CD14-positive monocyte (primary cell): ENCODE measurements around the gene AMPH. TPM values are rescaled to one million over a fixed set of nuclear protein-coding genes. Genes with fewer than 3 reads are reported as not detected.

Source experiments
- DNase-seq, 3 donors: peaks; one replicate each; pipeline ENCODE4 v3.0.0-alpha.2; 2011 to 2022
- H2AFZ ChIP-seq: 2 replicates; pipeline ENCODE4 v1.6.0; 2012; ENCODE audit warnings: mild to moderate bottlenecking, low read depth, low read length, inconsistent platforms; ENCODE audit not compliant: insufficient read depth, poor library complexity, severe bottlenecking
- H3K27ac ChIP-seq, 2 donors: 1 replicate in 1 of 2; 2 replicates in 1 of 2; pipeline ENCODE4 v1.5.1; 2012 to 2013; ENCODE audit warnings: low read length in 2 of 2, control low read depth in 1 of 2, inconsistent platforms in 1 of 2, low read depth in 1 of 2, mild to moderate bottlenecking in 1 of 2
- H3K27me3 ChIP-seq, 2 donors: one replicate each; pipeline versions ENCODE4 v1.6.0 to v1.6.1; 2011 to 2013; ENCODE audit warnings: low read length in 2 of 2; ENCODE audit not compliant: control insufficient read depth in 2 of 2, insufficient read depth in 2 of 2
- H3K36me3 ChIP-seq, 2 donors: replicated peaks in 1 of 2; 1 replicate in 1 of 2; 2 replicates in 1 of 2; pipeline versions ENCODE4 v1.5.1 to v1.6.1; 2012 to 2013; ENCODE audit warnings: low read length in 2 of 2, control low read depth in 1 of 2, inconsistent platforms in 1 of 2, mild to moderate bottlenecking in 1 of 2; ENCODE audit not compliant: insufficient read depth in 2 of 2, control insufficient read depth in 1 of 2
- H3K4me1 ChIP-seq, 2 donors: 1 replicate in 1 of 2; 2 replicates in 1 of 2; pipeline versions ENCODE4 v1.5.1 to v1.6.1; 2012 to 2013; ENCODE audit warnings: low read length in 2 of 2, control low read depth in 1 of 2, inconsistent platforms in 1 of 2, mild to moderate bottlenecking in 1 of 2, moderate library complexity in 1 of 2; ENCODE audit not compliant: insufficient read depth in 2 of 2, control insufficient read depth in 1 of 2
- H3K4me2 ChIP-seq: replicated peaks from 2 replicates; pipeline ENCODE3; 2012; ENCODE audit warnings: low read length, moderate library complexity, mild to moderate bottlenecking; ENCODE audit not compliant: poor library complexity, severe bottlenecking; ENCODE audit errors: extremely low read depth
- H3K4me3 ChIP-seq, 3 experiments: fragments of 200-600 bp in 1 of 3; sonication (generic) in 1 of 3; replicated peaks in 1 of 3; 1 replicate in 2 of 3; 2 replicates in 1 of 3; pipeline ENCODE4 v1.5.1; 2011 to 2013; ENCODE audit warnings: low read length in 3 of 3, mild to moderate bottlenecking in 3 of 3, control low read depth in 2 of 3, low read depth in 2 of 3, inconsistent platforms in 1 of 3, moderate library complexity in 1 of 3
- H3K79me2 ChIP-seq: 2 replicates; pipeline ENCODE4 v1.6.0; 2012; ENCODE audit warnings: mild to moderate bottlenecking, control low read depth, inconsistent platforms, low read length, moderate library complexity; ENCODE audit not compliant: insufficient read depth
- H3K9ac ChIP-seq: 2 replicates; pipeline ENCODE4 v1.6.0; 2017; ENCODE audit warnings: low read length, mild to moderate bottlenecking; ENCODE audit not compliant: insufficient read depth, poor library complexity, severe bottlenecking
- H3K9me3 ChIP-seq, 2 donors: replicated peaks in 1 of 2; 1 replicate in 1 of 2; 2 replicates in 1 of 2; pipeline versions ENCODE4 v1.5.1 to v1.6.1; 2012 to 2013; ENCODE audit warnings: low read length in 2 of 2, control low read depth in 1 of 2; ENCODE audit not compliant: control insufficient read depth in 1 of 2, insufficient read depth in 1 of 2
- H4K20me1 ChIP-seq: 2 replicates; pipeline ENCODE4 v1.6.0; 2012; ENCODE audit warnings: mild to moderate bottlenecking, low read length, control low read depth, moderate library complexity; ENCODE audit not compliant: insufficient read depth
- H3K27ac Mint-ChIP-seq, 7 donors: one replicate each; pipeline ENCODE4 v1.8.0; 2020; ENCODE audit warnings: mild to moderate bottlenecking in 7 of 7, mixed read lengths in 7 of 7, moderate library complexity in 6 of 7, inconsistent platforms in 2 of 7
- H3K27me3 Mint-ChIP-seq, 3 donors: one replicate each; pipeline ENCODE4 v1.8.0; 2021 to 2022; ENCODE audit warnings: low read depth in 3 of 3, mild to moderate bottlenecking in 3 of 3, mixed read lengths in 3 of 3, moderate library complexity in 3 of 3, inconsistent platforms in 1 of 3
- H3K36me3 Mint-ChIP-seq, 2 donors: one replicate each; pipeline ENCODE4 v1.8.0; 2020; ENCODE audit warnings: mixed read lengths in 2 of 2, inconsistent platforms in 1 of 2, mild to moderate bottlenecking in 1 of 2
- H3K4me1 Mint-ChIP-seq: one replicate; pipeline ENCODE4 v1.8.0; 2020; ENCODE audit warnings: mild to moderate bottlenecking, mixed read lengths
- H3K4me3 Mint-ChIP-seq, 2 donors: one replicate each; pipeline ENCODE4 v1.8.0; 2020; ENCODE audit warnings: mild to moderate bottlenecking in 2 of 2, mixed read lengths in 2 of 2, moderate library complexity in 1 of 2
- H3K9me3 Mint-ChIP-seq, 7 donors: one replicate each; pipeline ENCODE4 v1.8.0; 2020 to 2022; ENCODE audit warnings: mixed read lengths in 7 of 7, mild to moderate bottlenecking in 6 of 7, moderate library complexity in 6 of 7, inconsistent platforms in 2 of 7
- WGBS: methylation state at CpG from one replicate; pipeline ENCODE4 v1.1.5; 2013; ENCODE audit warnings: missing lambda C conversion rate; ENCODE audit not compliant: insufficient coverage; 5-methylcytosine and 5-hydroxymethylcytosine counted together
- intact Hi-C, 2 donors: fragments of 100-400 bp; cut with micrococcal nuclease; formaldehyde crosslinking; loops; one replicate each; pipeline versions ENCODE4 v1.15.0 to v1.15.1; 2023
- polyA plus RNA-seq, 3 donors: library from polyadenylated mRNA; depleted of rRNA in 1 of 3; unstranded in 2 of 3; stranded (reverse) in 1 of 3; fragments of 300-500 nt in 2 of 3; fragments of >200 nt in 1 of 3; fragmentation: Illumina TruSeq in 2 of 3; gene quantifications; 1 replicate in 2 of 3; 2 replicates in 1 of 3; pipeline ENCODE4 v1.2.3, GENCODE V29; 2012 to 2021
- TF ChIP-seq, protein P1 (sequence below): fragments of 200-600 bp; IDR thresholded peaks from one replicate; pipeline ENCODE4 v1.8.0; 2022; ENCODE audit warnings: antibody characterized with exemption, mild to moderate bottlenecking

AMPH gene
- polyA plus RNA-seq, 3 donors, result 0.61 to 0.96 (median 0.67) TPM

DNA sequence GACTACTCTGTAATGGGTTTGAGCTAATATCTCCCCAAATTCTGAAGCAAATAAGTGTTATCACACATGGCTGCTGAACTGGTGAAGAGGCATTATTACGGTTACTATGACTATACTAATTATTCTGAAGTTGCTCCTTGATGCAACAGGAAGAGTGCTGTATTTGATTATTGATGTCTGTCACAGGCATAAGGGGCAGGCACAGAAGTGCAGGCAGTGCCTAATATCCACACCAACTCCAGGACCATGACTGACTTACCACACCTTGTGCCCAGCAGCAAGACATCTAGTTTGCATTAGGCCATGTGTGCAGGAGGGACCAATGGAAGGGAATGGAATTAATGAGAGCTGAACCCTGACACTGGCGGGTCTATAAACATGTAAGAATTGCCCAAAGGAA is 62.7 kb downstream of the AMPH start:
- no CpG with 5 or more reads among the region's 2 CpGs for WGBS

DNA sequence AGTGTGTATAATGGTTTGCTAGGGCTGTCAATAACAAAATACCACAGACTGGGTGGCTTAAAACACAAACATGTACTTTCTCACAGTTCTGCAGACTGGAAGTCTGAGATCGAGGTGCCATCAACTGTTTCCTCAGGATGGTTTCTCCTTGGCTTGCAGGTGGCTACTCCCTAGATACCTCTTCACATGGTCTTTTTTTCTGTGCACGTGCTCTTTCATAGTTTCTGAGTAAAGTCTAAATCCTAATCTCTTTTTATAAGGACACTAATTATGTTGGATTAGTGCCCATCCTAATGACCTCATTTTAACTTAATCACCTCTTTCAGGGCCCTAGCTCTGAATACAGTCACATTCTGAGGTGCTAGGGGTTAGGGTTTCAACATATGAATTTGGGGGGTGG is 65.9 kb downstream of the AMPH start:
- Mint-ChIP-seq H3K27ac (no peak overlapping the region), H3K4me3 (no peak overlapping the region), H3K27me3 (peaks cover 0 to 5% (median 4%) of the 10 kb centered on the region in 3 donors), H3K4me1 (no peaks in the 10 kb centered on the region), H3K36me3 (no peaks in the 10 kb centered on the region), H3K9me3 (peaks cover 0 to 9% (median 6%) of the 10 kb centered on the region in 7 donors)
- no peak overlapping the region for H3K4me3 ChIP-seq
- no peak overlapping the region for H3K9ac ChIP-seq
- no peaks in the 10 kb centered on the region for H4K20me1 ChIP-seq
- H3K9me3 ChIP-seq, result no peaks in the 10 kb centered on the region
- no peaks in the 10 kb centered on the region for H3K27me3 ChIP-seq
- intact Hi-C loops, result no loop called here
- TF ChIP-seq, protein P1, sequence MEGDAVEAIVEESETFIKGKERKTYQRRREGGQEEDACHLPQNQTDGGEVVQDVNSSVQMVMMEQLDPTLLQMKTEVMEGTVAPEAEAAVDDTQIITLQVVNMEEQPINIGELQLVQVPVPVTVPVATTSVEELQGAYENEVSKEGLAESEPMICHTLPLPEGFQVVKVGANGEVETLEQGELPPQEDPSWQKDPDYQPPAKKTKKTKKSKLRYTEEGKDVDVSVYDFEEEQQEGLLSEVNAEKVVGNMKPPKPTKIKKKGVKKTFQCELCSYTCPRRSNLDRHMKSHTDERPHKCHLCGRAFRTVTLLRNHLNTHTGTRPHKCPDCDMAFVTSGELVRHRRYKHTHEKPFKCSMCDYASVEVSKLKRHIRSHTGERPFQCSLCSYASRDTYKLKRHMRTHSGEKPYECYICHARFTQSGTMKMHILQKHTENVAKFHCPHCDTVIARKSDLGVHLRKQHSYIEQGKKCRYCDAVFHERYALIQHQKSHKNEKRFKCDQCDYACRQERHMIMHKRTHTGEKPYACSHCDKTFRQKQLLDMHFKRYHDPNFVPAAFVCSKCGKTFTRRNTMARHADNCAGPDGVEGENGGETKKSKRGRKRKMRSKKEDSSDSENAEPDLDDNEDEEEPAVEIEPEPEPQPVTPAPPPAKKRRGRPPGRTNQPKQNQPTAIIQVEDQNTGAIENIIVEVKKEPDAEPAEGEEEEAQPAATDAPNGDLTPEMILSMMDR, result no peak
- no peaks in the 10 kb centered on the region for H3K36me3 ChIP-seq
- WGBS, result 83% methylated on average over 1 of the region's 2 CpGs
- H3K4me1 ChIP-seq, result no peaks in the 10 kb centered on the region
- no peak overlapping the region for H2AFZ ChIP-seq
- H3K79me2 ChIP-seq, result no peaks in the 10 kb centered on the region
- H3K27ac ChIP-seq, result no peak overlapping the region
- DNase-seq, result no peak
- no peak overlapping the region for H3K4me2 ChIP-seq

More for the DNA sequence above, 62.7 kb downstream of the AMPH start:
- peaks cover 0 to 10% (median 6%) of the 10 kb centered on the region in 7 donors for H3K9me3 Mint-ChIP-seq
- Histone ChIP-seq H3K9ac (no peak overlapping the region), H3K36me3 (no peaks in the 10 kb centered on the region), H3K9me3 (no peaks in the 10 kb centered on the region), H3K27ac (no peak overlapping the region), H3K4me3 (no peak overlapping the region), H2AFZ (no peak overlapping the region), H3K4me2 (no peak overlapping the region), H3K79me2 (no peaks in the 10 kb centered on the region), H4K20me1 (no peaks in the 10 kb centered on the region), H3K27me3 (no peaks in the 10 kb centered on the region), H3K4me1 (no peaks in the 10 kb centered on the region)
- TF ChIP-seq, protein P1, result no peak
- intact Hi-C loops, result no loop called here
- no peak for DNase-seq
- H3K27ac Mint-ChIP-seq, result no peak overlapping the region
- no peaks in the 10 kb centered on the region for H3K4me1 Mint-ChIP-seq
- no peak overlapping the region for H3K4me3 Mint-ChIP-seq
- H3K27me3 Mint-ChIP-seq, result peaks cover 0 to 4% (median 3%) of the 10 kb centered on the region in 3 donors
- H3K36me3 Mint-ChIP-seq, result no peaks in the 10 kb centered on the region
